Osteoblast (primary cell): ENCODE data around the gene TPCN2. TPM values are rescaled to one million over a fixed set of nuclear protein-coding genes. Genes with fewer than 3 reads are reported as not detected.

Experiments used
- DNase-seq: peaks from one replicate; pipeline ENCODE4 v3.0.0; 2011; ENCODE audit warnings: low spot score, mixed read lengths; ENCODE audit not compliant: insufficient read length; ENCODE audit errors: missing footprints
- H2AFZ ChIP-seq: 2 replicates; pipeline ENCODE4 v1.6.0; 2011; ENCODE audit warnings: mild to moderate bottlenecking, low read length
- H3K27ac ChIP-seq: 2 replicates; pipeline ENCODE4 v1.5.1; 2011; ENCODE audit warnings: mild to moderate bottlenecking, low read depth, low read length, moderate library complexity
- H3K27me3 ChIP-seq: 2 replicates; pipeline ENCODE4 v1.6.0; 2012; ENCODE audit warnings: mild to moderate bottlenecking, control low read depth, inconsistent platforms, low read length, moderate library complexity; ENCODE audit not compliant: insufficient read depth
- H3K36me3 ChIP-seq: 2 replicates; pipeline ENCODE4 v1.5.1; 2011; ENCODE audit warnings: mild to moderate bottlenecking, low read length, control low read depth, moderate library complexity; ENCODE audit not compliant: insufficient read depth
- H3K4me1 ChIP-seq: 2 replicates; pipeline ENCODE4 v1.5.1; 2011; ENCODE audit warnings: mild to moderate bottlenecking, low read length, control low read depth, moderate library complexity; ENCODE audit not compliant: insufficient read depth
- H3K4me2 ChIP-seq: 2 replicates; pipeline ENCODE4 v1.6.0; 2011; ENCODE audit warnings: mild to moderate bottlenecking, low read length; ENCODE audit not compliant: insufficient read depth
- H3K4me3 ChIP-seq: fragments of 200-600 bp; sonication (generic); 3 replicates; pipeline ENCODE4 v1.5.1; 2012; ENCODE audit warnings: mild to moderate bottlenecking, low read length, inconsistent platforms; ENCODE audit not compliant: insufficient read depth
- H3K79me2 ChIP-seq: 2 replicates; pipeline ENCODE4 v1.6.0; 2012; ENCODE audit warnings: mild to moderate bottlenecking, low read length, control low read depth, inconsistent platforms; ENCODE audit not compliant: insufficient read depth
- H3K9me3 ChIP-seq: 2 replicates; pipeline ENCODE4 v1.5.1; 2011; ENCODE audit warnings: low read depth, low read length, control low read depth
- H4K20me1 ChIP-seq: 2 replicates; pipeline ENCODE4 v1.6.0; 2012; ENCODE audit warnings: mild to moderate bottlenecking, low read length, control low read depth; ENCODE audit not compliant: insufficient read depth
- total RNA-seq: library from RNA; depleted of rRNA; stranded (reverse); fragments of >200 nt; gene quantifications from 2 replicates; pipeline ENCODE4 v1.2.3, GENCODE V29; 2012
- TF ChIP-seq, protein P1 (sequence below): IDR thresholded peaks from 2 replicates; pipeline ENCODE4 v1.5.1; 2011; ENCODE audit warnings: mild to moderate bottlenecking, low read depth, low read length, moderate library complexity; ENCODE audit errors: extremely low read depth

The TPCN2 gene
- total RNA-seq, 1 donor: 14.1 TPM

GRCh38 chr11:69172674-69173073 is 123.9 kb downstream of the TPCN2 start:
- TF ChIP-seq, protein P1, sequence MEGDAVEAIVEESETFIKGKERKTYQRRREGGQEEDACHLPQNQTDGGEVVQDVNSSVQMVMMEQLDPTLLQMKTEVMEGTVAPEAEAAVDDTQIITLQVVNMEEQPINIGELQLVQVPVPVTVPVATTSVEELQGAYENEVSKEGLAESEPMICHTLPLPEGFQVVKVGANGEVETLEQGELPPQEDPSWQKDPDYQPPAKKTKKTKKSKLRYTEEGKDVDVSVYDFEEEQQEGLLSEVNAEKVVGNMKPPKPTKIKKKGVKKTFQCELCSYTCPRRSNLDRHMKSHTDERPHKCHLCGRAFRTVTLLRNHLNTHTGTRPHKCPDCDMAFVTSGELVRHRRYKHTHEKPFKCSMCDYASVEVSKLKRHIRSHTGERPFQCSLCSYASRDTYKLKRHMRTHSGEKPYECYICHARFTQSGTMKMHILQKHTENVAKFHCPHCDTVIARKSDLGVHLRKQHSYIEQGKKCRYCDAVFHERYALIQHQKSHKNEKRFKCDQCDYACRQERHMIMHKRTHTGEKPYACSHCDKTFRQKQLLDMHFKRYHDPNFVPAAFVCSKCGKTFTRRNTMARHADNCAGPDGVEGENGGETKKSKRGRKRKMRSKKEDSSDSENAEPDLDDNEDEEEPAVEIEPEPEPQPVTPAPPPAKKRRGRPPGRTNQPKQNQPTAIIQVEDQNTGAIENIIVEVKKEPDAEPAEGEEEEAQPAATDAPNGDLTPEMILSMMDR: no peak
- Histone ChIP-seq H3K4me2 (no peak overlapping the region), H3K9me3 (peaks cover 2% of the 10 kb centered on the region), H3K79me2 (no peaks in the 10 kb centered on the region), H4K20me1 (no peaks in the 10 kb centered on the region), H3K27me3 (peaks cover 5% of the 10 kb centered on the region), H3K4me3 (no peak overlapping the region), H3K27ac (no peak overlapping the region), H3K4me1 (no peaks in the 10 kb centered on the region), H3K36me3 (no peaks in the 10 kb centered on the region), H2AFZ (no peak overlapping the region)
- peak; percentile 83 for DNase-seq

- Histone ChIP-seq H3K27ac (no peak overlapping the region), H2AFZ (no peak overlapping the region), H3K4me1 (no peaks in the 10 kb centered on the region), H4K20me1 (no peaks in the 10 kb centered on the region), H3K79me2 (no peaks in the 10 kb centered on the region), H3K36me3 (no peaks in the 10 kb centered on the region), H3K4me3 (no peak overlapping the region), H3K4me2 (no peak overlapping the region), H3K27me3 (peaks cover 5% of the 10 kb centered on the region), H3K9me3 (peaks cover 2% of the 10 kb centered on the region)
- DNase-seq: peak; percentile 54
- TF ChIP-seq, protein P1: no peak
Measured at GRCh38 chr11:69173331-69173730, 124.6 kb downstream of the TPCN2 start.

DNA sequence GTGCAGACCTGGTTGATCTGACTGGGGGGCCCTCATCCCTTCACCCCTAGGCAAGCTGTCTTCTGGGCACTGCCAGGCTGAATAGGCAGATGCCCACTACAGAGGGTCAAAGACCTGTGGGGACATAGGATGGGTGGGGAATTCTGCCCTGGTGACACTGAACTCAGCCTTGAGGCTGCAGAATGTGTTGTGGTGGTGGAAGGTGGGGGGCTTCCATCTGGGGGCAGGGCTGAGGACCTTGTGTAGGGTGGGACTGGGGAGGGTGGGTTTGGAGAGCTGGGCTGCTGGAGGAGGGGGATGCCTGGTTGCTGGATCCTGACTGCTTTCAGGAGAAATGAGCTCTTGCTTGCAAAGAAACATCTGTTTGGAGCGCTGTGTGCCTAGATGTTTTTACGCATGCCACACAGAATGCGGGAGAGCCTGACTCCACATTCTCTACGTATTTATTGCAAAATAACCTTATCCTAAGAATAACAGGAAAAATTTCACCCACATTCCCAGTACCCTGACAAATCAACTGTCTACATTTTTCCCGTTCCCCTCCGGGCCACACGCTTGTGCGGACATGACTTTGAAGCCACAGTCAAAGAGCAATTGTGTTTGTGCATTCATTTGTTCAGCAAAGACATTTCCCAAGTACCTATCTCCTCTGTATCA is 125.3 kb downstream of the TPCN2 start:
- Histone ChIP-seq H3K27me3 (peaks cover 6% of the 10 kb centered on the region), H3K36me3 (no peaks in the 10 kb centered on the region), H3K27ac (no peak overlapping the region), H3K79me2 (no peaks in the 10 kb centered on the region), H2AFZ (no peak overlapping the region), H4K20me1 (no peaks in the 10 kb centered on the region), H3K4me3 (no peak overlapping the region), H3K9me3 (peaks cover 2% of the 10 kb centered on the region), H3K4me2 (no peak overlapping the region), H3K4me1 (no peaks in the 10 kb centered on the region)
- TF ChIP-seq, protein P1: no peak
- peak; percentile 21 for DNase-seq

DNA sequence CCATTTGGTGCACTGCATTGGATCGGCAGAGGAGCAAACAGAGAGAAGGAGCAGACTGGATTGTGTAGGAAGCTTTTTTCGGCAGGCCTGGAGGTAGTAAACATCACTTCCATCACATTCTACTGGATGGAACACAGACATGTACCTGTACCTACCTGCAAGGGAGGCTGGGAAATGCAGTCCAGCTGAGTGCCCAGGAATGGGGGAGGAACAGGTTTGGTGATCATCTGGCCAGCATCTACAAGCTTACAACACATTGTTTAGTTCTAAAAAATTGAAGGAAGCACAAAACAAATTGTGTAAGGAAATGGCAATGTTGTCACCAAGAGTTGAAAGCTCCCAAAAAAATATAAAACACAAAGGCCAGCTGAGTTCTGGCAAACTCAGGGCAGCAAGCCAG is 126.1 kb downstream of the TPCN2 start:
- no peaks in the 10 kb centered on the region for H3K4me1 ChIP-seq
- H2AFZ ChIP-seq: no peak overlapping the region
- peaks cover 2% of the 10 kb centered on the region for H3K9me3 ChIP-seq
- H4K20me1 ChIP-seq: no peaks in the 10 kb centered on the region
- H3K27me3 ChIP-seq: peaks cover 9% of the 10 kb centered on the region
- no peaks in the 10 kb centered on the region for H3K36me3 ChIP-seq
- TF ChIP-seq, protein P1: no peak
- H3K4me2 ChIP-seq: no peak overlapping the region
- H3K27ac ChIP-seq: no peak overlapping the region
- DNase-seq: no peak
- H3K79me2 ChIP-seq: no peaks in the 10 kb centered on the region
- H3K4me3 ChIP-seq: no peak overlapping the region
